Colon (tissue), 2 donors: ENCODE measurements around the gene CNKSR1.
A peak's percentile ranks its signal among the peaks of the same experiment; 100 is the strongest.
"Not testable (repeated sequence)": the region's sequence is repeated elsewhere in the genome, so short reads cannot be mapped to it uniquely, and the experiment has no call there.

Experiments used
- FAIRE-seq: peaks from 2 replicates; lab custom pipeline; 2012; peaks lifted over from hg19 to GRCh38; lab: Jason Lieb, UNC
- donor health status: control.
- donor health status: control.

The CNKSR1 gene

DNA sequence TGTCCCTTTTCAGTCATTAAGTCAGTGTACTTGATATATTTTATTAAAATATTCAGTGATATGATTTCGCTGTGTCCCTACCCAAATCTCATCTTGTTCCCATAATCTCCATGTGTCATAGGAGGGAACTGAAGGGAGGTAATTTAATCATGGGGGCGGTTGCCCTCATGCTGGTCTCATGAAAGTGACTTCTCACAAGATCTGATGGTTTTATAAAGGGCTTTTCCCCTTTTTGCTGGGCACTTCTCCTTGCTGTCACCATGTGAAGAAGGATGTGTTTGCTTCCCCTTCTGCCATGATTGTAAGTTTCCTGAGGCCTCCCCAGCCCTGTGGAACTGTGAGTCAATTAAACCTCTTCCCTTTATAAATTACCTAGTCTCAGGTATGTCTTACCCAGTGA, 53.4 kb downstream of the CNKSR1 start:
- FAIRE-seq: not testable (repeated sequence)

DNA sequence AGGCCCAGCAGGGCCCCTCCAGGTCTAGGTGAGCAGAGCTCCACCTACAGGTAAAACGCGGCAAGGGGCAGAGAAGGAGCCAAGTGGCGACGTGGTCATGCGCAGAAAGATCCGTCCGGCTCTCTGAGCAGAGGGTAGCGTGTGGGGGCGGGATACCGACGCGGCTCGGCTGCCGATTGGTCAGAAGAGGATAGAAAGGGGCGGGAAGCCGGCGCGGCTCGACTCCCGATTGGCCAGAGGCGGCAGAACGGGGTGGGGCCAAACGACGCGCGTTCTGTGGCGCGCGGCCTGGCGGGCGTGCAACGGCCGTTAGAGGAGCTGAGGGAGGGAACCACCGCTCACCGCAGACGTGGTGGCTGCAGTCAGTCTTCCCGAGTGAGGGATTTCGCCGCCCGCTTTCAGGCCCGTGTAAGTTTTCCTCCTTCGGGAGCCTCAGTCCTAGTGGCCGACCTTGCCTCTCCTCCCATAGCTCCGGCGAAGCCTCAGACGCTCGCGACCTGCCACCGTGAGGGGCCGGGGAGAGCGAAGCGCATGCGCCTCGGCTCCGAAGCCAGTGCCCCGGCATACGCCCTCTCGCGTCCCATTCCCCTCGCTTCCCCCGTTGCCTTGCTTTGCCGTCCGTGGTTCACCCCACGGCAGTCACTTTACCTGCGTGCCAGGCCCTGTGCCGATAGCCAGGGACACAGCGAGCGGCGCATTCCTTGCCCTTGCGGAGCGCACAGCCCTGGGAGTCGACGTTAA, 56.8 kb downstream of the CNKSR1 start, which contains the start of gene CEP85:
TSS of gene CEP85 (plus strand) at position 298 of the 741 bp plus-strand sequence. CDS start 5,584 bp downstream, outside the sequence.
- peak; percentile 72 for FAIRE-seq

DNA sequence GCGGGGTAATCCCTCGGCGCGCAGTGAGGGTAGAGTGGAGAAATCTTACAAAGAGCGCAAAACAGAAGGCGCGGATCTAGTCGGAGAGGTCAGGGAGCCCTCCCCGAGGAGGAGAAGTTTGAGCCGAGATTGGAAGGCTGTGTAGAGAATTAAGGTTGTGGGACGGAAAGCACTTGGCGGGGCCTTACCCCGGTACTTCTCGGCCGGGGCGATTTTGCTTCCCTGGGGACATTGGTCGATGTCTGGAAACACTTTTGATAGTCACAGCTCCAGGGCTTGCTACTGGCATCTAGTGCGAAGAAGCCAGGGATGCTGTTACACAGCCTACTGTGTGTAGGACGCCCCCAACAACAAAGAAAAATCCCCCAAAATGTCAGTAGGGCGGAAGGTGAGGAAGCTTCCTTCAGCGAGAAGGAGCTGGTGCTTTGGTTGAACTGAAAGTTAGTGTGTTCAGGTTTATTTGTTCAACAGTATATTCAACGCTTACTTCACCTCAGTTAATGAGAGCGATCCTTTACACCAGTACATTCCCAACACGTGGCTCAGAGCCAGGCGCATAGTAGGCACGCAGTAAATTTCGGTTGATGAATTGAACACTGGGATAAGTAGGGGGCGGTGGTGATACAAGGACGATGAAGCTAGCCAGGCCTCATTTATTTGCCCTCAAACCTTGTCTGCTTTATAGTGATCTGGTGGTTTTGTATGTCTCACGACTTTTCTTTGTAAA, 57.5 kb downstream of the CNKSR1 start:
- no peak for FAIRE-seq

DNA sequence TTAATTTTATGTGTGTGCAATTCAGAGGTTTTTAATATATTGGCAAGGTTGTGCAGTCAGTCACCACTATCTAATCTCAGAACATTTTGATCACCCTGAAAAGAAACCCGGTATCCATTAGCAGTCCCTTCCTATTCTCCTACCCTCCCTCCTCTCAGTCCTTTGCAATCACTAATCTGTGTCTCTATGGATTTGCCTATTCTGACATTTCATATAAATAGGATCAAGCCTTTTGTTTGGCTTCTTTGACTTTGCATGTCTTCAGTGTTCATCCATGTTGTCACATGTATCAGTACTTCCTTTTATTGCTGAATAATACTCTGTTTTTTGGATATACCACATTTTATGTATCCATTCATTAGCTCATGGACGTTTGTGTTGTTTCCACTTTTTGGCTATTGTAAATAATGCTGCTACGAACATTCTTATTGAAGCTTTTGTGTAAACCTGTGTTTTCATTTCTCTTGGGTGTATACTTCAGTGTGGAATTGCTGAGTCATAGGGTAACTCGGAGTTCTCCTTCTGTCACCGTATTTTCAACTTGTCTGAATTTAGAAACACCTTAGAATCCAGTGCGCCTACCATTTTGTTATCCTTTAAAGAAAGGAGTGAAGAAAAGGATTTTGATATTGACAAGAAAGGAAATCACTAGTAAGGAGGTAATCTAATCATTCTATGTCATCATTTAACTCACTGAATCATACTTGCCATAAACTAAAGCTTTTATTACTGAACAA, 60.1 kb downstream of the CNKSR1 start:
- FAIRE-seq: no peak
